Stimulated activated naive CD8-positive, alpha-beta T cell treated with anti-CD3 and anti-CD28 coated beads, Interleukin-15, Interleukin-2, amounts not matched to agents 100 ng/mL and 50 ng/mL, for 24 hours (primary cell): ENCODE data around the gene VSIR.

ENCODE experiments used
- H3K27ac Mint-ChIP-seq: one replicate; pipeline ENCODE4 v1.8.0; 2021; ENCODE audit warnings: mild to moderate bottlenecking, mixed read lengths
- H3K27me3 Mint-ChIP-seq: one replicate; pipeline ENCODE4 v1.8.0; 2021; ENCODE audit warnings: mixed read lengths
- H3K36me3 Mint-ChIP-seq: one replicate; pipeline ENCODE4 v1.8.0; 2021; ENCODE audit warnings: low read depth, mixed read lengths
- H3K4me1 Mint-ChIP-seq: one replicate; pipeline ENCODE4 v1.8.0; 2021; ENCODE audit warnings: low read depth, mixed read lengths
- H3K4me3 Mint-ChIP-seq: one replicate; pipeline ENCODE4 v1.8.0; 2021; ENCODE audit warnings: mild to moderate bottlenecking, mixed read lengths
- H3K9me3 Mint-ChIP-seq: one replicate; pipeline ENCODE4 v1.8.0; 2021; ENCODE audit warnings: mixed read lengths

Gene VSIR

DNA sequence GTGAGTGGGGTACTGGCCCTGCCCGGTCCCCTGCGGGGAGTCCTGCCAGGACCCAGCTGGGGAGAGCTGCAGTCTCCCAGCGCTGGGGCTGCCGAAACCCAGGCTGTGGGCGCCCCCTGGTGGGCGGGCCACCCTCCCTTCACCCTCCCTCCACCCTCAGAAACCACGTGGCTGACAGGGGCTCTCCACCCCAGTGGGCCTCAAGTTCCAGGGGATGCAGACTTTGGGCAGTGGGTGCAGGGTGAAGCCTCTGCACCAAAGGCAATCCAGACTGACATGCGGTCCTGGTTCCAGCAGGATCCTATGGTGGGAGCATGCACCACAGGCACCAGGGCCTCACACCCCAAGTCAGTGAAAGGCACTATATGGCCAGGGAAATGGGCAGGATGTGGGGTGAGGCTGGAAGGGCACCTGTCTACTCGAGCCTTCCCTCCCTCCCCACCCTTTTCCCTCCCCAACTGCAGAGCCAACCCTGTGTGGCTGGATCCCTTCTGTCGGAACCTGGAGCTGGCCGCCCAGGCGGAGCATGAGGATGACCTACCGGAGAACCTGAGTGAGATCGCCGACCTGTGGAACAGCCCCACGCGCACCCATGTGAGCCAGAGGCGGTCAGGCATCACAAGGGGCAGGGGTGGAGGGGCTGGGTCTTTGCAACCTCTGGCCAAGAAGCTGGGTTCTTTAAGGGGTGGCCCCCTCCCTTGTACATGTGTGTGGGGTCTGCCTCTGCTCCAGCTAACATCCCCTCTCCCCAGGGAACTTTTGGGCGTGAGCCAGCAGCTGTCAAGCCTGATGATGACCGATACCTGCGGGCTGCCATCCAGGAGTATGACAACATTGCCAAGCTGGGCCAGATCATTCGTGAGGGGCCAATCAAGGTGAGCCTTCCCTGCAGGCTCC lies 38.9 kb upstream of the VSIR start:
- no peaks in the 10 kb centered on the region for H3K27me3 Mint-ChIP-seq
- no peak overlapping the region for H3K27ac Mint-ChIP-seq
- H3K36me3 Mint-ChIP-seq: peaks cover 20% of the 10 kb centered on the region
- no peaks in the 10 kb centered on the region for H3K9me3 Mint-ChIP-seq
- no peaks in the 10 kb centered on the region for H3K4me1 Mint-ChIP-seq
- H3K4me3 Mint-ChIP-seq: no peak overlapping the region

- H3K27me3 Mint-ChIP-seq: no peaks in the 10 kb centered on the region
- no peaks in the 10 kb centered on the region for H3K4me1 Mint-ChIP-seq
- H3K27ac Mint-ChIP-seq: no peak overlapping the region
- H3K36me3 Mint-ChIP-seq: peaks cover 11% of the 10 kb centered on the region
- no peak overlapping the region for H3K4me3 Mint-ChIP-seq
- H3K9me3 Mint-ChIP-seq: no peaks in the 10 kb centered on the region
Measured at GRCh38 chr10:71811351-71811750, 38.0 kb upstream of the VSIR start.

DNA sequence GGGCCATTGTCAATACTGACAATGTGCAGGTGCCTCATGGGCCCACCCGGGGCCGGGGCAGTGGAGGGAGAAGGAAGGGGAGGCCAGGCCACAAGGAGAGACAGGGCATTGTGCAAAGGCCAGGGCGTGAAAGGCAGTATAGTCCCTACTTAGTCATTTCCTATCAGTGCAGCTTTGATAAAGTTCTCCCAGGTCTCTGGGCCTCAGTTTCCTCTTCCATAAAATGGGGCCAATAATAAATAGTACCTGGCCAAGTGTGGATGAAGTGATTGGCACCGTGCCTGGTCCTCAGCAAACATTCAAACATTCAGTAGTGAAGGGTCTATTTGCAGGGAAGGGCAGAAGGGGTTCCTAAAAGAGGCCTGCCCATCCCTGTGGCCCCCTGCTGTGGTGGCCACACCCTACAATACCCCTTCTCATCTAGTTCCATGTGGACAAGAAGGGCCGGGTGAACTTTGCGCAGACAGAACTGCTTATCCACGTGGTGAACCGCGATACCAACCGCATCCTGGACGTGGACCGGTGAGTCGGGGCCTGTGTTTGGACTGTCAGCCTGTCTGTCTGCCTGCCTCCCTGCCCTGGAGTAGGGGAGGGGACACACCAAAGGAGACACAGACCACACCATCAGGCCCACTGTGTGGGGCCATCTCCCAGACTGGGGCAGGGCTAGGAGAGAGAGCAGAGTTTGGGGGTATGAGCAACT lies 36.9 kb upstream of the VSIR start:
- H3K4me1 Mint-ChIP-seq: peaks cover 3% of the 10 kb centered on the region
- peaks cover 4% of the 10 kb centered on the region for H3K36me3 Mint-ChIP-seq
- H3K27me3 Mint-ChIP-seq: no peaks in the 10 kb centered on the region
- H3K9me3 Mint-ChIP-seq: no peaks in the 10 kb centered on the region
- H3K27ac Mint-ChIP-seq: no peak overlapping the region
- no peak overlapping the region for H3K4me3 Mint-ChIP-seq

DNA sequence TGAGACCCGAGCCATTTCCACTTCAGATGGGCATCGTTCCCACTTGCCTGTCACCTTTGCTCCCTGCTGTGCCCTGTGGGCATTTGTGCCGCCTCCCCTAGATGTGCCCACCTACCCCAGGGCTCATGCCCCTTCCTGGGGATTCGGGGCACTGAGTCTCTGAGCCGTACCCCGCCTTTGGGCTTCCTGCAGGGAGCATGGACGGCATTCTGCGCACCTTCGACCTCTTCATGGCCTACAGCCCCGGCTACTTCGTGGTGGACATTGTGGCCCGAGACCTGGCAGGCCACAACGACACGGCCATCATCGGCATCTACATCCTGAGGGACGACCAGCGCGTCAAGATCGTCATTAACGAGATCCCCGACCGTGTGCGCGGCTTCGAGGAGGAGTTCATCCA lies 36.3 kb upstream of the VSIR start:
- no peak overlapping the region for H3K4me3 Mint-ChIP-seq
- no peak overlapping the region for H3K27ac Mint-ChIP-seq
- H3K4me1 Mint-ChIP-seq: peaks cover 3% of the 10 kb centered on the region
- H3K27me3 Mint-ChIP-seq: no peaks in the 10 kb centered on the region
- H3K9me3 Mint-ChIP-seq: no peaks in the 10 kb centered on the region
- peaks cover 4% of the 10 kb centered on the region for H3K36me3 Mint-ChIP-seq

GRCh38 chr10:71807557-71808510 lies 34.5 kb upstream of the VSIR start:
- H3K4me1 Mint-ChIP-seq: peaks cover 3% of the 10 kb centered on the region
- H3K4me3 Mint-ChIP-seq: no peak overlapping the region
- H3K27ac Mint-ChIP-seq: no peak overlapping the region
- H3K27me3 Mint-ChIP-seq: no peaks in the 10 kb centered on the region
- no peaks in the 10 kb centered on the region for H3K36me3 Mint-ChIP-seq
- H3K9me3 Mint-ChIP-seq: no peaks in the 10 kb centered on the region

GRCh38 chr10:71806704-71807556 lies 33.6 kb upstream of the VSIR start:
- H3K27me3 Mint-ChIP-seq: no peaks in the 10 kb centered on the region
- peaks cover 3% of the 10 kb centered on the region for H3K4me1 Mint-ChIP-seq
- H3K4me3 Mint-ChIP-seq: no peak overlapping the region
- no peaks in the 10 kb centered on the region for H3K36me3 Mint-ChIP-seq
- no peaks in the 10 kb centered on the region for H3K9me3 Mint-ChIP-seq
- H3K27ac Mint-ChIP-seq: no peak overlapping the region

- no peaks in the 10 kb centered on the region for H3K27me3 Mint-ChIP-seq
- H3K36me3 Mint-ChIP-seq: no peaks in the 10 kb centered on the region
- H3K9me3 Mint-ChIP-seq: no peaks in the 10 kb centered on the region
- no peak overlapping the region for H3K4me3 Mint-ChIP-seq
- H3K4me1 Mint-ChIP-seq: peaks cover 3% of the 10 kb centered on the region
- H3K27ac Mint-ChIP-seq: no peak overlapping the region
Measured at GRCh38 chr10:71805776-71806703, 32.7 kb upstream of the VSIR start.

- Mint-ChIP-seq H3K27ac (no peak overlapping the region), H3K4me1 (peaks cover 3% of the 10 kb centered on the region), H3K27me3 (no peaks in the 10 kb centered on the region), H3K36me3 (no peaks in the 10 kb centered on the region), H3K9me3 (no peaks in the 10 kb centered on the region), H3K4me3 (no peak overlapping the region)
Measured at GRCh38 chr10:71804077-71804476, 30.8 kb upstream of the VSIR start.

GRCh38 chr10:71802715-71803488 lies 29.6 kb upstream of the VSIR start:
- H3K4me1 Mint-ChIP-seq: peaks cover 9% of the 10 kb centered on the region

DNA sequence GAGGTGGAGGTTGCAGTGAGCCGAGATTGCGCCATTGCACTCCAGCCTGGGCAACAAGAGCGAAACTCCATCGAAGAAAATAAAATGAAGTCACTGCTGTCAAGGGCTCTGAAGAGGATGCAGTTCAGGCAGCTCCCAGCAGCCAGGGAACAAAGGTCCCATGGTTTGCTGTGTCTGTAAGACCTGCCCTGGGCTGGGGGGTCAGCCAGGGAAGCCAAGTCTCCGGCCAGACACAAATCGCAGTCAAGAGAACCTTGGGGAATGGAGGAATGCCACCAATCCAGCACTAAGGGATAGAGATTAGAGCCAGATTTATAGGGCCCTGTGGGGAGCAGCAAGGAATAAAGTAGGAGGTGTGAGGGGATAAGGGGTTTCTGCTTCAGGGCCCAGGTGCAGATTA lies 28.9 kb upstream of the VSIR start:
- H3K9me3 Mint-ChIP-seq: no peaks in the 10 kb centered on the region
- H3K27ac Mint-ChIP-seq: no peak overlapping the region

More at GRCh38 chr10:71802715-71803488, 29.6 kb upstream of the VSIR start:
- Mint-ChIP-seq H3K27ac (no peak overlapping the region), H3K4me3 (no peak overlapping the region), H3K36me3 (no peaks in the 10 kb centered on the region), H3K9me3 (no peaks in the 10 kb centered on the region), H3K27me3 (no peaks in the 10 kb centered on the region)

DNA sequence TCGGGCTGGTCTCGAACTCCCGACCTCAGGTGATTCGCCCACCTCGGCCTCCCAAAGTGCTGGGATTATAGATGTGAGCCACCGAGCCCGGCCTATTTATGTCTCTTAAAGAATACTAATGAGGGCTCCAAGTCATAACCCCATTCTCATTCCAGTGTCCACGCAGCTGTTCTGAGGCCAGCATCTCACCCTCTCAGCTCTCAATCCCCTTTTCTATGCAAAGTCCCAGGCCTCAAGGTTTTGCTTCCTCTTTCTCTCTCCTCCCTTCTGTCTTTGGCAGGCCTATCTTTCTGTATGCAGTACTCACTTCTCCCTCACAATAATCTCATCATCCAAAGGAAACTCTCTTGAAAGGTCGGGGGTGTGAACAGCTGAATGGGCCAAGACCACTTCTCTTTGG lies 28.0 kb upstream of the VSIR start:
- Mint-ChIP-seq H3K4me3 (no peak overlapping the region), H3K9me3 (no peaks in the 10 kb centered on the region), H3K4me1 (peaks cover 24% of the 10 kb centered on the region), H3K27me3 (no peaks in the 10 kb centered on the region), H3K27ac (no peak overlapping the region), H3K36me3 (no peaks in the 10 kb centered on the region)

More for the DNA sequence above, 28.9 kb upstream of the VSIR start:
- H3K36me3 Mint-ChIP-seq: no peaks in the 10 kb centered on the region
- H3K4me3 Mint-ChIP-seq: no peak overlapping the region
- H3K4me1 Mint-ChIP-seq: peaks cover 16% of the 10 kb centered on the region
- no peaks in the 10 kb centered on the region for H3K27me3 Mint-ChIP-seq

DNA sequence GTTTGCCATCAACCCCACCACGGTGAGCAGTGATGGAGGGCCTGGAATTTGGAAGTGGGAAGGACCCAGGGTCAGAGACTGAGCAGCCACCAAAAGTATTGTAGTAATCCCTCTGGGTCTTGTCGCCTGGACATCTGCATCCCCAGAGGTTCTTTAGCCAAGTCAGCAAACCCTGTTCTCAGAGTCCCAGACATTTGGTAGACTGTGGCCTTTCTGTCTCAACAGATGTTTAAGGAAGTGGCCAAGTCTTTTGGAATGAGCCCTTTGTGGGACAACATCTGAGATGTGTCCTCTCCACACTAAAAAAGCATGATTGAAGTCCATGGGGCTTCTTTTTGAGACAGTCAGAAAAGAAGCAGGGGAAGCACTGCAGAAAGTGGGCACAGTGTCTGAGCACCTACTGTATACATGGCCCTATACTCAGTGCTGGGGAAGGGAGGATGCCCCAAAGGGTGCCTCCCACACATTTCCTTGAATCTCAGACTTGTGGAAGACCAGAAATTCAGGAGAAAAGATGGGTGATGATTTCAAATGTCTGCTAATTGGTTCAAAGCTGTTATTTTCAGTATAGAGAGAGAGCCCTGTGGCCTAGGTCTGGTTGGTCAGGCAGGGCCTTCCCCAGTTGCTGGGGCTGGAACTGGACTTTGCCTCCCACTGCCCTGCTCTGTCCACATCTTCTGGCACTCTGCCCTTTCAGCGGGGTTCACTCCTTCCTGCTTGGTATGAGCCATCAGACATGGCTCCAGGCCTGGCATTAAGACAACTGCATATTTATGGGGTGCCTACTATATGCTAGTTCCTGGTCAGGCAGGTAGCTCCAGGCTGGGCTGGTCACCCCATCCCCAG lies 26.5 kb upstream of the VSIR start:
- Mint-ChIP-seq H3K36me3 (no peaks in the 10 kb centered on the region), H3K4me3 (no peak overlapping the region), H3K9me3 (no peaks in the 10 kb centered on the region), H3K27ac (no peak overlapping the region), H3K4me1 (peaks cover 23% of the 10 kb centered on the region), H3K27me3 (no peaks in the 10 kb centered on the region)
